HTR-8/SVneo (cell line): Measurements from ENCODE around the gene SCML1.
"Not testable (repeated sequence)": the region's sequence is repeated elsewhere in the genome, so short reads cannot be mapped to it uniquely, and the experiment has no call there.

ENCODE experiments used
- DNase-seq: peaks from one replicate; pipeline ENCODE4 v3.0.0; 2011; ENCODE audit warnings: low spot score, mixed read lengths; ENCODE audit not compliant: insufficient read length
- FAIRE-seq: peaks from 2 replicates; lab custom pipeline; 2011; peaks lifted over from hg19 to GRCh38; lab: Jason Lieb, UNC

SCML1 gene

DNA sequence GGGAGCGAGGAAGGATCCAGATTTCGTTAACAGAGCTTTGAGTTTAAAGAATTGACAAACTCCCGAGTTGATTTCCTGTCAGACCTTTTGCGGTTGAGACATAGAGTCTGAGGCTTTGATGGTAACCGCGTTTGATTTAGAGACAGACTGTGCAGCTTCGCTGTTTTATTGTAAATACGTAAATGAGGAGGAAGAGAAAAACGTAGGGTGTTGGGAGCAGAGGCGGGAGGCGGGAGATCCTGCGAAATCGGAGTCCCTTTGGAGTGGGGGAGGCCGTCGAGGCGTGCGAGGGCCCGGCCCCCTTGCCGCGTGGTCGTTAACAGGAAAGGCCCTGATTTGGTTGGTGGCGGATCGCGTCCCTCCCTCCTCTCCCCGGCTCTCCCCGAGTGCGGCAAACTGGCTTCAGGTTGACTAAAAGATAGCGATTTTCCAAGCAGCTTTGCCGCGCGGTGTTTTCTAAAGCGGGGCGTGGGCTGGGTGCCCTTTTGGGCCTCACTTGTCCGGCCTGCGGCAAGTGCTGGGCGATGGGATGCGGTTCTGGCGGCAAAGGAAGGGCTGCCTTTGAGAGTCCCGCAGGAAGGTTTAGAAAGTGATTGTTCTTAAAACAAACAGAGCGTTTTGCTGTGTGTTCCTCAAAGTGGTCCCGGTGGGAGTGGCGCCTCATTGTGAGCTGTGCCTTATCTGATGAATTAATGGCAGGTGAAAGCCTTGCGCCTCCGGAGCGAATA lies 857 bp downstream of the SCML1 start:
- FAIRE-seq (no peak), DNase-seq (no peak)

DNA sequence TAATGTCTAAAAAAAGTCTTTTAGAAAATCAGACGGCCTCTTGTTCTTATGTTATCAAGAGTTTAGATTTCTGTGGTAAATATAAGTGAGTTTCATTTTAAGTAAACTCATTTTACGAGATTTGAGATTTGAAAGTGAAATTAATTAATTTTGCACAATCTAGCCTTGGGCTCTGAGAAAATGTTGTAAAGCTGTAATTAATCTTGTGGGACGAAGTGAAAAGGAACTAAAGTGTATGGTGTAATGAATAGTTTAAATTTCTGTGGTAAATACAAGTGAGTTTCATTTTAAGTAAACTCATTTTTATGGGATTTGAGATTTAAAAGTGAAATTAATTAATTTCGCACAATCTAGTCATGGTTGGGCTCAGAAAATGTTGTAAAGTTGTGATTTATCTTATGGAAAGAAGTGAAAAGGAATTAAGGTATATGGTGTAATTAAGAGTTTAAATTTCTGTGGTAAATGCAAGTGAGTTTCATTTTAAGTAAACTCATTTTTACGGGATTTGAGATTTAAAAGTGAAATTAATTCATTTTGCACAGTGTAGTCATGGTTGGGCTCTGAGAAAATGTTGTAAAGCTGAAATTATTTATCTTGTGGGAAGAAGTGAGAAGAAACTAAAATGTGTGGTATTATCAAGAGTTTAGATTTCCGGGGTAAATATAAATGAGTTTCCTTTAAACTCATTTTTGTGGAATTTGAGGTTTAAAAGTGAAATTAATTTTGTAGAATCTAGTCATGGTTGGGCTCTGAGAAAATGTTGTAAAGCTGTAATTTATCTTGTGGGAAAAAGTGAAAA lies 1.6 kb downstream of the SCML1 start:
- FAIRE-seq (no peak), DNase-seq (no peak)

DNA sequence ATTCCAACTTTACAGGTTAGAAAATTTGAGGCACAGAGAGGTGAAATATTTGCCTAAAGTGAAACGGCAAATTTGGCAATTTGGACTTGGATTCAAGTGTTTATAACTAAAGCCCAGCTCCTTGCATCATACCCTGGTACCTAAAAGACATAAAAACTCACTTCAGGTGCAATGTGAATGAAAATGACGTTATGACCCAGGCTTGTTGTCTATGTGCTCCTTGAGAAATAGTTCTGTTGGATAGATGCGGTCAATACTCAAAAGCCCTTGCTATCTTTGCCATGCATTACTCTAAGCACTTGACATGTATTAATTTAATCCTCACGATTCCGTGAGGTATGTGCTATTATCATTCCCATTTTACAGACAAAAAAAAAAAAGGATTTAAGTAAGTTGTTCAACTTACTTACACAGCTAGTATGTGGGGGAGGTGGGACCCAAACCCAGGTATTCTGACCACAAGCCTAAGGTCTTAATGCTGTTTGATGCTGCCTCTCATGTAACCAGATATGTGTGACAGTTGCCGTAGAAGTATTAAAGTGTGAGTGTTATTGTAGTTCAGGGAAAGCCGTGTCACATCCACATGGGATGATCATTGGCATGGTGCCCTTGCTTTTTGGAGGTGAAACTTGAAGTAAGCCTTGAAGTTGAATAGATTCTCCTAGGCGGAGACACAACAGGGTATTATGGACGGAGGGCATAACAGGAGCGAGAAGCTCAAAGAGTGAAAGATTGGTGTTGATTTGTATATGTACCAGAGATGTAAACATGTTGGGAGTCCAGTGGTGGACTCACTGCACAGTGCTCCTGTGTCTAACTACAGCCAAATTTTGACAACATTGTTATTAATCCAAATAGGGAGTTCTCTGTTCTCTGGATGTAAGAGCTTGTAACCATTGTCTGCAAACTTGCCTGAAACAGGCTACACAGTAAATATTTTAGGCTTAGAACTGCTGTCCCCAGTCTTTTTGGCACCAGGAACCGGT lies 3.1 kb downstream of the SCML1 start:
- no peak for FAIRE-seq
- DNase-seq = no peak

DNA sequence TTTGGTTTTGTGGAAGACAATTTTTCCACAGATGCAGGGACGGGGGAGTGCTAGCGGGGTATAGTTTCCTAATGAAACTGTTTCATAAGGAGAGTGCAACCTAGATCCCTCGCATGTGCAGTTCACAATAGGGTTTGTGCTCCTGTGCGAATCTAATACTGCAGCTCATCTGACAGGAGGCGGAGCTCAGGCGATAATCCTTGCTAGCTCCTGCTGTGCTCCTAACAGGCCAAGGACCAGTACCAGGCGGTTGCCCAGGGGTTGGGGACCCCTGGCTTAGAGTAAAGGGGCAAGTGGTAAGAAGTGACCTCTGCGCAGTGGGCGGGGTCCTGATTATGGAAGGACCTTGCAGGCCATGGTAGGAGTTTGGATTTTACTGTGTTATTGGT lies 3.8 kb downstream of the SCML1 start:
- no peak for DNase-seq
- FAIRE-seq = no peak

DNA sequence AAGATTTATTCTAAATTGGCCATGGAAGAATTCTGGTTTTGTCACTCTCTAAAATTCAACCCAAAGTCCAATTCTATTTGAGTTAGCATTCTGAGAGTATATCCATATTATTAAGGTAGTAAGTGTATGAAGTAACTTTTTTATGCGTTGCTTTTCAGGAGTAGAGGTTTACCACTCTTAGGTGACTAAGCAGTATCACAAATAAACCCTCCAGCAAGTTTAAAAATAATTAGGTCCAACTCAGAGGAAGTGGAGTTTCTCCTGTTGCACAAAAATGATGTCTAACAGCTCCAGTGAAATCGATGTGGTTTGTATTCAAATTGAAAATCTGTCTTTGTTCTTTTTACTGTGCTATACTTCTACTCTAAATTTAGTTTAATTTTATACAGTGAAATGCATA lies 6.6 kb downstream of the SCML1 start:
- DNase-seq (no peak), FAIRE-seq (no peak)

DNA sequence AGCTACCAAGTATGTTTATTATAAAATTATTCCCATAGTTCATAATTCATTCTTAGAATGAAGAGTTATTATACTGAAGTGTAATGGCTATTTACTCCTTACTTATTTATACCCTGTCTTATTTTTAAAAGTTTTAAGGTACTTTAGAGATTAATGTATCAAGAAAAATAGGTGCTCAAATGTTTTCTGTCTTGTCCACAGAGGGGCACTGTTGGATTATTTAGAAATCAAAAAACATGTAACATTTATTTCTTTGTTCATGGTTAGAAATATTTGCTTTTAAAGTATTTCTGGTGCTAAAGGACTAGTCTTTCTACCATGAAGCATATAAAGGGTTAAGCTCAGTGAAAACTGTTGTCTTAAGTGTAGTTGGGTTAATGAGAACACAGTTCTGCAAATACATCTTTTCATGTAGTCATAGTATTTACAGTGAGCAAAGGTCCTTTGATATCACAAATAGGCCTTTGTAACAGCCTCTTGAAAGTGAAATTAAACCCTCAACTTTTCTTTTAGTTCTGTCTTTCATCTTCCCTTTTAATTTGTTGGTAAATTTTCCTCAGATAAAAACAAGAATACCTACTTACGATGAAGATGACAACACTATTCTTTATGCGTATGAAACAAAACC lies 7.7 kb downstream of the SCML1 start:
- no peak for FAIRE-seq
- DNase-seq = no peak

DNA sequence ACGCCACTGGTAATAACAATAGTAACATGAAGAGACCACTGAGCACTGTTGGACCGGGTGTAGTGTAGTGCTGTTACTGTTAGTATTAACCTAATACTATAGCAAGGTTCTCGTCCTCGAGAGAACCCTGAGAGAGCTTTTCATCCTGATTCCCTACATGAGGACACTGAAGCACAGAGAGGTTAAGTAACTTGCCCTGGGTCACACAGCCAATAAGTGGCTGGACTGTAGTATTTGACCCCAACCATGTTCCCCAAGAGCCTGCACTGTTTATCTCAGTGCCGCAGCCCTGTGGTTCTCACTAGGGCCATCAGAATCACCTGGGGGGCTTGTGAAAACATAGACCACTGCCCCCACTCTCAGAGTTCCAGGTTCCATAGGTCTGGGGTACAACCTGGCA lies 10.4 kb downstream of the SCML1 start:
- DNase-seq (no peak), FAIRE-seq (no peak)

DNA sequence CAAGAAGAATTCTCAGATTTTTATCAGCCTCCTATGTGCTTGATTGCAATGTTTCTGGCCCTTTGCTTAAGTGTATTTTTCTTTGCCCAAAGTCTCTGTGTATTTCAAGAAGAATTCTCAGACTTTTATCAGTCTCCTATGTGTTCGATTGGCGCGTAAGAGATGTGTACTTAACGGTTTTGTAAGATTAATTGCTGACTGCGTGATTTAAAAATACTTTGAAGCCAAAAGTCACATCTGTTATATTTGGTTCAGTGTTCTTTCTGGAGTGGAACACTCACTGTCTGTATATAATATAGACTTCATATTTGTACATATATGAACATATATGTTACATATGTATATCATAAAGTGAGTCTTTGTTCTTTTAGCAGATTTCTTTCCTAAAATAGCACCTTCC lies 11.4 kb downstream of the SCML1 start:
- FAIRE-seq = no peak
- no peak for DNase-seq

DNA sequence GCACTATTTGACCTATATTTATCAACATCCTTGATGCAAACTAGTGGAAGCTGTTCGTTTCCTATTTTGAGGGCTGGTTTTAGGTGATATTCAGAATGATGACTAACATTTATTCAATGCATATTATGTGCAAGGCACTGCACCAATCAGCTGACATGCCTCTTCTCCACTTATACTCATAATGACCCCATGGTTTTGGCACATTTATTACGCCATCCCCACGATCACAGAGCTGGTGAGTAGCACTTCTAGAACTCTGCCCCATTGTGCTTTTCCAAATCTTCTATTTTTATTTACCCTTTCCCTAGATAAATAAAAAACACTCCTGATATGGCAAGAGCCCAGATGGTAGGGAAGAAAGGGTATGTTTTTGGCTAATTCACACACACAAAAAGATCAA lies 13.1 kb downstream of the SCML1 start:
- FAIRE-seq (no peak), DNase-seq (no peak)

DNA sequence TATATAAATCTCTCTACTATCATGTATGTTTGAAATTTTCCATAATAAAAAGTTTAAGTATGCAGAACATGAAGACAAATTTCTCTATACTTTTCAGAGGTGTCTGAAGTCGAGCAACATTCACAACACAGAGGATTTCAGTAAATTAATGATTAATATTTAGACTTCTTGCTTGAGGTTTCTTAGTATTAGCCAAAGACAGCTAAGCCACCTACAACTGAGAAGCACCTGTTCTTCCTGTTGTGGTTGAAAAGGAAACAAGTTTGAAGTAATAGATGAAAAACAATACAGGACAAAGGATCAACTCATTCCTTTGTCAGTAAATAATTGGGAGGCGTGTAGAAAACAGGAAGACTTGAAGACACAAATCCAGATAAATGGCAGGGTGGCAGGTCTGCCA lies 21.1 kb downstream of the SCML1 start:
- no peak for FAIRE-seq
- DNase-seq = no peak

DNA sequence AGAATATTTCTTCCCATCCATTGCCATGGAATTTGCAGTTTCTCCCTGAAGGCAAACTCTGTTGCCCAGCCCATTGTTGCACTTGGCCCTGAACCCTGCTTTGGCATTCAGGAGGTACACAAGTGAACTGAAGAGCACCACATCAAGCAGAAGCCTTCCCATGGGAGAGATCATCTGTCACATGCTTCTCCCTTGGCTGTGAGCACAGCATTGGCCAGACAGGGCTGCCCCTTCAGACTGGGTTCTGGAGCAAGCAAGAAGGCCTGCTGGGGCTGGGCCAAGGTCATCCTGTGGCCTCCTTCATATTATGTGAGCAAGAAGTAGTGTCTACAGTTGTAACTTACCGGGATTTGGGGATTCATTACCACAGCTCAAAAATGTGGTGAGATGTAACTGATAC lies 22.7 kb downstream of the SCML1 start:
- FAIRE-seq (no peak), DNase-seq (no peak)

DNA sequence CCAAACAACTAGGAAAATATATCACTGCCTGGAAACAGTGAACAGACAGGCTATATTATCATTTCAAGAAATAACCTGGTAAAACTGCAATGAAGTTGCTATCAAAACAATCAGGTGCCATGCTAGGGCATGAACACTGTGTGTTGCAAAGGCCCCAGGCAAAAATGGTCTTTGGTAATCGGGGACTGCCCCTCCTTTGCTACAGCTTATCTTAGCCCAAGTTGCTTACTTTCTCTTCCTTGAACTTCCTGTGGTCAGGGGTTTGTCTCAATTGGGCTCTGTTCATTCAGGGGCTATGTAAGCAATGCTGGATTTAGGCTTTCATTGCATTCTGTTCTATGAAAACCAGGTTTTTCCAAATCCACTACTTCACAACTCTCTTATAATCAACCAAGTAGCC lies 30.4 kb downstream of the SCML1 start:
- DNase-seq (no peak), FAIRE-seq (no peak)

DNA sequence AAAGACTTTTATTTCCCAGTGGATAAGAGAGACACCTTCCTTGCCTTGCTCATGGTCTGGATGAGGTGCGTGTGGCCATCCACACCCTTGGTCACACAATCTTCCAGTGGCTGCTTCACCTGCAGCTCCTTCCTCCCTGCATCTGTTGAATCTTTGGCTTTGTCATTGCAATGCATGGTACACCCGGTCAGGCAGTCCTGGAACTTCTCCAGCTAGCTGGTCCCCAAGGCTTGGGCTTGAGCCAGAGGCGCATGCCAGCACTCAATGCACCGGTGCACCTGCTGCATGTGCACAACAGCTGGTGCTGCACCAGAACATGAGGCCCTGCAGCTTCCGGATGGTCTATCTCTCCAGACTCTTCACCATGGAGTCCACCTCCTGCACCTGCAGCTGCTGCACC lies 31.7 kb downstream of the SCML1 start:
- FAIRE-seq (no peak), DNase-seq (no peak)

DNA sequence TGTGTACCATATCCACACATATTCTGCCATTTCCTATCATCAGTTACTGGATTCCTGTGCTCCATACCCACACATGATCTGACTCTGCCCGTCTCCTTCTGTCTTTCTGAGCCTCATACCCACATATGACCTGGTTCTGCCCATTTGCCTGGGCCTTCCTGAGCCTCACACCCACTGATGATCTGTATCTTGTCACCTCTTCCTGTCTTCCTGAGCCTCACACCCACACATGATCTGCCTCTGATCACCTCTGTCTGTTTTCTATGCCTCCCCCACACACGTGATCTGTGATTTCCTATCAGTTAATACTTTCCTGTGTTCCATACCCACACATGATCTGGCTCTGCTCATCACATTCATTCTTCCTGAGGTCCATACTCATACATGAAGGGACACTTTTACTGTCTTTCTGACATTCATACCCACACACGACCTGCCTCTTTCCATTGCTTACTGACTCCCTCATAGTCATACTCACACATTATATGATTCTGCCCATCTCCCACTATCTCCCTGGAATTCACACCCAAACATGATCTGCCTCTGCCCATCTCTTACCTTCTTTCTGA lies 32.5 kb downstream of the SCML1 start:
- no peak for FAIRE-seq

DNA sequence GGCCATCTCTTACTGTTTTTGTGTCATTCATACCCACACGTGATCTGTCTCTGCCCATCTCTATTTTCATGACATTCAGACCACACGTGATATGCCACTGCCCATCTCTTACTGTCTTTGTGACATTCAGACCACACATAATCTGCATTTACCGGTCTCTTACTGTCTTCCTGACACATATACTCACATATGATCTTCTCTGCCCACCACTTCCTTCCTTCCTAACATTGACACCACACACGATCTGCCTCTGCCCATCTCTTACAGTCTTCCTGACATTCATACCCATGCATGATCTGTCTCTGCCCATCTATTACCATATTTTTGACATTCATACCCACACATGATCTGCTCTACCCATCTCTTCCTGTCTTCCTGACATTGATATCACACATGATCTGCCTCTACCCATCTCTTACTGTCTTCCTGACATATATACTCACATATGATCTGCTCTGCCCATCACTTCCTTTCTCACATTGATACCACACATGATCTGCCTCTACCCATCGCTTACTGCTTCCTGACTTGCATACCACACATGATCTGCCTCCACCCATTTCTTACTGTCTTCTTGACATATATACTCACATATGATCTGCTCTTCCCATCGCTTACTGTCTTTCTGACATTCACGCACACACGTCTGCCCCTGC lies 36.1 kb downstream of the SCML1 start:
- no peak for DNase-seq
- no peak for FAIRE-seq

More for the DNA sequence above, 32.5 kb downstream of the SCML1 start:
- no peak for DNase-seq

DNA sequence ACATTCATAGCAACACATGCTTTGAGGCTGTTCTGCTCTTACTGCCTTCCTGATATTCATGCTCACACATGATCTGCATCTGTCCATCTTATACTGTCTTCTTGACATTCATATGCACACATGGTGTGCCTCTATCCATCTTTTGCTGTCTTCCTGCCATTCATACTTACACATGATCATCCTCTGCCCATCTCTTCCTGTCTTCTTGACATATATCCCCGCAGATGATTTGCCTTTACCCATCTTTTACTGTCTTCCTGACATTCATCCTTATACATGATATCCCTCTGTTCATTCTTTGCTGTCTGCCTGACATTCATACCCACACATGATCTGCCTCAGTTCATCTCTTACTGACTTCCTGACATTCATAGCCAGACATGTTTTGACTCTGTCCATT lies 36.8 kb downstream of the SCML1 start:
- FAIRE-seq = no peak
- DNase-seq = no peak

DNA sequence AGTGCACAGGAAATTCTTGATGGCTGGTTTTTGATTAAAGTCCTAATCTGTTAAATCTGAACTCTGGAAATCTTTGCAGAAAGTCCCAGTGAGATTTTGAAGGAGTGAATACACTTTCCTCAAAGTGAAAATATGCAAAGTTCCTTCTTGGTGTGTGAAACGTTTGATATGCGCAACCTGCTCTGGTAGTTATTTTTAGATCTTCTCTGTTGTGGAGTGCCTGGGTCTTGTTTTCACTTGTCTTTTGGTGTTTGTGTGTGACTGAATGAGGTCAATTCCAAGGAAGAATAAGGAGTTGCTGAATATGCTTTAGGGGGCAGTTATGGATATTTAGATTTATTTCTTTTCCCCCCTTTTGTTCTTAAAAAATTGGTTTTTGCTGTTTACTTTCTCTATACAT lies 41.7 kb downstream of the SCML1 start:
- no peak for FAIRE-seq
- DNase-seq = no peak

DNA sequence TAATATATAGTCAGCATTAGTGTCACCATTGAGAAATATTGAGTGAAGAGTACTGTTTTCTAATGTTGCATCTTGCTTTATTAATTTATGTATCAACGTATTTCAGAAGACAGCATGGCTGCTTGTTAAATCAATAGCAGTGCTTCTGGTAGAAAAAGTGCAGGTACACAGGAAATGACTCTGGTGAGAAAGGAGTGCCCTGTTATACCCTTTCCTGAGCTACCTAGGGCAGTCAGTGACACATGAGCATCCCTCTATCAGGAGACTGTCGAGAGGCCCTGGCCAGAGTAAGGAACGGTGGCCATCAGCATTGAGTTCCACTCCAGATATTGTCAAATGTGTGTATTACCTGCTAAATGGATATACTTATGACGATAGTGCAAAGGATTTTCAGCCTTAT lies 42.1 kb downstream of the SCML1 start:
- DNase-seq (no peak), FAIRE-seq (no peak)

DNA sequence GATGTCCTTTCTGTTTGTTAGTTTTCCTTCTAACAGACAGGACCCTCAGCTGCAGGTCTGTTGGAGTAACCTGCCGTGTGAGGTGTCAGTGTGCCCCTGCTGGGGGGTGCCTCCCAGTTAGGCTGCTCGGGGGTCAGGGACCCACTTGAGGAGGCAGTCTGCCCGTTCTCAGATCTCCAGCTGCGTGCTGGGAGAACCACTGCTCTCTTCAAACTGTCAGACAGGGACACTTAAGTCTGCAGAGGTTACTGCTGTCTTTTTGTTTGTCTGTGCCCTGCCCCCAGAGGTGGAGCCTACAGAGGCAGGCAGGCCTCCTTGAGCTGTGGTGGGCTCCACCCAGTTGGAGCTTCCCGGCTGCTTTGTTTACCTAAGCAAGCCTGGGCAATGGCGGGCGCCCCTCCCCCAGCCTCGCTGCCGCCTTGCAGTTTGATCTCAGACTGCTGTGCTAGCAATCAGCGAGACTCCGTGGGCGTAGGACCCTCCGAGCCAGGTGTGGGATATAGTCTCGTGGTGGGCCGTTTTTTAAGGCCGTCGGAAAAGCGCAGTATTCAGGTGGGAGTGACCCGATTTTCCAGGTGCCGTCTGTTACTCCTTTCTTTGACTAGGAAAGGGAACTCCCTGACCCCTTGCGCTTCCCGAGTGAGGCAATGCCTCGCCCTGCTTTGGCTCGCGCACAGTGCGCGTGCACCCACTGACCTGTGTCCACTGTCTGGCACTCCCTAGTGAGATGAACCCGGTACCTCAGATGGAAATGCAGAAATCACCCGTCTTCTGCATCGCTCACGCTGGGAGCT lies 49.5 kb downstream of the SCML1 start:
- not testable (repeated sequence) for FAIRE-seq, DNase-seq
